ENCODE results near the gene IDNK.

The IDNK gene

GRCh38 chr9:83646500-83647239 lies 23.7 kb downstream of the IDNK start:
- TF ChIP-seq EZH2 (optimal IDR thresholded peaks at IDR 0.05; ENCODE audit: low read depth, low read length) (no peak), EZH2phosphoT487 (IDR thresholded peaks at IDR 0.05; ENCODE audit: low read length) (no peak)
- TF ChIP-seq, protein P1, sequence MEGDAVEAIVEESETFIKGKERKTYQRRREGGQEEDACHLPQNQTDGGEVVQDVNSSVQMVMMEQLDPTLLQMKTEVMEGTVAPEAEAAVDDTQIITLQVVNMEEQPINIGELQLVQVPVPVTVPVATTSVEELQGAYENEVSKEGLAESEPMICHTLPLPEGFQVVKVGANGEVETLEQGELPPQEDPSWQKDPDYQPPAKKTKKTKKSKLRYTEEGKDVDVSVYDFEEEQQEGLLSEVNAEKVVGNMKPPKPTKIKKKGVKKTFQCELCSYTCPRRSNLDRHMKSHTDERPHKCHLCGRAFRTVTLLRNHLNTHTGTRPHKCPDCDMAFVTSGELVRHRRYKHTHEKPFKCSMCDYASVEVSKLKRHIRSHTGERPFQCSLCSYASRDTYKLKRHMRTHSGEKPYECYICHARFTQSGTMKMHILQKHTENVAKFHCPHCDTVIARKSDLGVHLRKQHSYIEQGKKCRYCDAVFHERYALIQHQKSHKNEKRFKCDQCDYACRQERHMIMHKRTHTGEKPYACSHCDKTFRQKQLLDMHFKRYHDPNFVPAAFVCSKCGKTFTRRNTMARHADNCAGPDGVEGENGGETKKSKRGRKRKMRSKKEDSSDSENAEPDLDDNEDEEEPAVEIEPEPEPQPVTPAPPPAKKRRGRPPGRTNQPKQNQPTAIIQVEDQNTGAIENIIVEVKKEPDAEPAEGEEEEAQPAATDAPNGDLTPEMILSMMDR (IDR thresholded peaks at IDR 0.05; ENCODE audit: low read length): no peak
- Histone ChIP-seq H3K9me2 (replicated peaks; ENCODE audit: insufficient read depth, low read length) (no peaks in the 10 kb centered on the region), H3F3A (ENCODE audit: insufficient read depth, low read length) (no peaks in the 10 kb centered on the region), H3K4me2 (ENCODE audit: low read depth, low read length) (no peak overlapping the region), H3K36me3 (replicated peaks; ENCODE audit: insufficient read depth, low read length) (no peaks in the 10 kb centered on the region), H2AFZ (ENCODE audit: low read length) (no peak overlapping the region), H3K4me1 (ENCODE audit: low read length) (no peaks in the 10 kb centered on the region), H3K79me2 (ENCODE audit: low read length) (no peaks in the 10 kb centered on the region), H3K27ac (ENCODE audit: low read length) (no peak overlapping the region), H4K20me1 (ENCODE audit: insufficient read depth, low read length) (no peaks in the 10 kb centered on the region), H3K4me3 (ENCODE audit: low read length) (no peak overlapping the region), H3K9ac (ENCODE audit: low read length) (no peak overlapping the region), H3K27me3 (replicated peaks; ENCODE audit: insufficient read depth, low read length) (no peaks in the 10 kb centered on the region), H3K9me3 (replicated peaks; ENCODE audit: insufficient read depth, low read length) (no peaks in the 10 kb centered on the region)
- no peak for DNase-seq

GRCh38 chr9:83649080-83649479 lies 26.1 kb downstream of the IDNK start:
- Histone ChIP-seq H3F3A (ENCODE audit: insufficient read depth, low read length) (no peaks in the 10 kb centered on the region), H3K9me3 (replicated peaks; ENCODE audit: insufficient read depth, low read length) (no peaks in the 10 kb centered on the region), H3K27ac (ENCODE audit: low read length) (no peak overlapping the region), H3K4me3 (ENCODE audit: low read length) (no peak overlapping the region), H3K9me2 (replicated peaks; ENCODE audit: insufficient read depth, low read length) (no peaks in the 10 kb centered on the region), H4K20me1 (ENCODE audit: insufficient read depth, low read length) (no peaks in the 10 kb centered on the region), H3K4me1 (ENCODE audit: low read length) (no peaks in the 10 kb centered on the region), H3K79me2 (ENCODE audit: low read length) (no peaks in the 10 kb centered on the region), H2AFZ (ENCODE audit: low read length) (no peak overlapping the region), H3K36me3 (replicated peaks; ENCODE audit: insufficient read depth, low read length) (0 out of 2 replicates have a peak, but pooled peaks cover 2% of the 10 kb centered on the region), H3K4me2 (ENCODE audit: low read depth, low read length) (no peak overlapping the region), H3K9ac (ENCODE audit: low read length) (no peak overlapping the region), H3K27me3 (replicated peaks; ENCODE audit: insufficient read depth, low read length) (no peaks in the 10 kb centered on the region)
- peak; percentile 40 for DNase-seq
- TF ChIP-seq EZH2 (optimal IDR thresholded peaks at IDR 0.05; ENCODE audit: low read depth, low read length): no peak
- TF ChIP-seq, protein P1 (IDR thresholded peaks at IDR 0.05; ENCODE audit: low read length): peak; percentile 74

DNA sequence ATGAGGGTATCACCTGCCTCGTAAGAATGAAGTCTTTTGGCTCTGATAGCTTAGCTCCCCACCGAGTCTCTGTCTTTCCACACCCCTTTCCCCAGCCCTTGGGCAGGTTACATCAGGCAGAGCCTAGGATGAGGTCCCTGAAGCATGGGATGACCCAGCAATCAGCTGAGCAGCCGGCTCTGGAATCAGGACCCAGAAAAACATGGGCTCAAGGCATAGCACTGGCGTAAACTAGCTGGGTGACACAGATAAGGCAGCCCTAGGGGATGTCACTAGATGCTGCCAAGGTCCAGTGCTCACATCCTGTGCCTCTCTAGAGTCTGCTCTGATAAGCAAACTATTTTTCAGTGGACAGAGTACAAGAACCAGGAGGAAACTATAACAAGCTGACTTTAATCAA lies 26.6 kb downstream of the IDNK start:
- H3K9me3 ChIP-seq (replicated peaks; ENCODE audit: insufficient read depth, low read length): no peaks in the 10 kb centered on the region
- no peaks in the 10 kb centered on the region for H3K9me2 ChIP-seq (replicated peaks; ENCODE audit: insufficient read depth, low read length)
- 0 out of 2 replicates have a peak, but pooled peaks cover 2% of the 10 kb centered on the region for H3K36me3 ChIP-seq (replicated peaks; ENCODE audit: insufficient read depth, low read length)
- no peak overlapping the region for H2AFZ ChIP-seq (ENCODE audit: low read length)
- H4K20me1 ChIP-seq (ENCODE audit: insufficient read depth, low read length): no peaks in the 10 kb centered on the region
- H3K9ac ChIP-seq (ENCODE audit: low read length): no peak overlapping the region
- no peaks in the 10 kb centered on the region for H3K4me1 ChIP-seq (ENCODE audit: low read length)
- H3K4me3 ChIP-seq (ENCODE audit: low read length): no peak overlapping the region
- no peaks in the 10 kb centered on the region for H3K27me3 ChIP-seq (replicated peaks; ENCODE audit: insufficient read depth, low read length)
- H3K79me2 ChIP-seq (ENCODE audit: low read length): no peaks in the 10 kb centered on the region
- DNase-seq: no peak
- TF ChIP-seq EZH2phosphoT487 (IDR thresholded peaks at IDR 0.05; ENCODE audit: low read length) (no peak), EZH2 (optimal IDR thresholded peaks at IDR 0.05; ENCODE audit: low read depth, low read length) (no peak)
- TF ChIP-seq, protein P1 (IDR thresholded peaks at IDR 0.05; ENCODE audit: low read length): no peak
- no peaks in the 10 kb centered on the region for H3F3A ChIP-seq (ENCODE audit: insufficient read depth, low read length)
- H3K4me2 ChIP-seq (ENCODE audit: low read depth, low read length): no peak overlapping the region
- no peak overlapping the region for H3K27ac ChIP-seq (ENCODE audit: low read length)
